HG02840 (cell line): ENCODE measurements around the gene SUSD3.
A peak's percentile ranks its signal among the peaks of the same experiment; 100 is the strongest.
"Not testable (repeated sequence)": the region's sequence is repeated elsewhere in the genome, so short reads cannot be mapped to it uniquely, and the experiment has no call there.

Experiments used
- ATAC-seq: cut with Tn5 transposase; IDR thresholded peaks from one replicate; pipeline ENCODE4 v1.9.1; 2021; ENCODE audit warnings: mild to moderate bottlenecking, moderate library complexity, moderate number of reproducible peaks; ENCODE audit not compliant: unreplicated experiment, low FRiP score

Gene SUSD3

GRCh38 chr9:93058355-93059010, at the start of gene SUSD3:
Gene SUSD3 (plus strand): TSS chr9:93058701. CDS start chr9:93058743, 42 bp downstream.
- peak; percentile 45 for ATAC-seq

- no peak for ATAC-seq
Measured at GRCh38 chr9:93009337-93010015, 49.0 kb upstream of the SUSD3 start.

GRCh38 chr9:93010056-93010455, 48.4 kb upstream of the SUSD3 start:
- ATAC-seq = no peak

- ATAC-seq = no peak
Measured at GRCh38 chr9:93010704-93011103, 47.8 kb upstream of the SUSD3 start.

GRCh38 chr9:93011114-93011513, 47.4 kb upstream of the SUSD3 start:
- no peak for ATAC-seq

GRCh38 chr9:93012963-93013855, 45.3 kb upstream of the SUSD3 start:
- no peak for ATAC-seq

- ATAC-seq = no peak
Measured at GRCh38 chr9:93013856-93014582, 44.5 kb upstream of the SUSD3 start.

- ATAC-seq = not testable (repeated sequence)
Measured at GRCh38 chr9:93015190-93015589, 43.3 kb upstream of the SUSD3 start.

- ATAC-seq = no peak
Measured at GRCh38 chr9:93017621-93018020, 40.9 kb upstream of the SUSD3 start.

- no peak for ATAC-seq
Measured at GRCh38 chr9:93020151-93020550, 38.4 kb upstream of the SUSD3 start.

- ATAC-seq = no peak
Measured at GRCh38 chr9:93020771-93021670, 37.5 kb upstream of the SUSD3 start.

GRCh38 chr9:93022066-93022465, 36.4 kb upstream of the SUSD3 start:
- no peak for ATAC-seq

- ATAC-seq = no peak
Measured at GRCh38 chr9:93022721-93023520, 35.6 kb upstream of the SUSD3 start.

- ATAC-seq = no peak
Measured at GRCh38 chr9:93023521-93023815, 35.0 kb upstream of the SUSD3 start.

GRCh38 chr9:93024646-93024910, 33.9 kb upstream of the SUSD3 start:
- ATAC-seq = no peak

GRCh38 chr9:93024986-93025630, 33.4 kb upstream of the SUSD3 start:
- no peak for ATAC-seq

GRCh38 chr9:93025736-93026135, 32.8 kb upstream of the SUSD3 start:
- ATAC-seq = no peak

GRCh38 chr9:93026640-93027039, 31.9 kb upstream of the SUSD3 start:
- ATAC-seq = no peak

GRCh38 chr9:93027750-93028149, 30.8 kb upstream of the SUSD3 start:
- no peak for ATAC-seq
